DOHH2 (cell line): Measurements from ENCODE around the gene MAGEA8.

Source experiments
- EZH2phosphoT487 ChIP-seq: fragments of 200-600 bp; sonication (generic); IDR thresholded peaks from 2 replicates; pipeline ENCODE4 v1.6.1; 2017; ENCODE audit warnings: borderline replicate concordance, mild to moderate bottlenecking, antibody characterized with exemption, low read length, moderate library complexity, mixed read lengths
- TF ChIP-seq, protein P1 (sequence below): fragments of 200-600 bp; sonication (generic); IDR thresholded peaks from one replicate; pipeline ENCODE4 v1.5.1; 2014; ENCODE audit warnings: antibody characterized with exemption, mild to moderate bottlenecking, low read depth, low read length; ENCODE audit not compliant: poor library complexity, severe bottlenecking

DNA sequence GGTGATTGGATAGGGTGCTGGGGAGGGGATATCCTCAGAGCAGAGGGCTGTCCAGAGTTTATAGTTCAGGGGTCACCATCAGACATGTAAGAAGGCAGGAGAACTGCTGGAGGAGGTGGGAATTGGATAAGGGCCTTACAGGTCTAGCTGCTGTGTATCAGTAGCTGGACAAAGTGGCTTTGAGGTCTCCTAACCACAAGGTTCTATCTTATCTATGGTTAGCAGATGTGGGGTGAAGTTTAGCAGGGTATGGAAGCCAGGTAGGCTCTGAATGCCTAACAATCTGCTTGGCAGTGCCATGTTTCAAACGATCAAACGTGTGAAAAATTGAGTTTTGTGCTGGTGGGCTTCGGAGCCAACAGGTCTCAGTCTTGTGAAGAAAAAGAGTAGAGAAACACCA is 32.1 kb upstream of the MAGEA8 start:
- TF ChIP-seq, protein P1, sequence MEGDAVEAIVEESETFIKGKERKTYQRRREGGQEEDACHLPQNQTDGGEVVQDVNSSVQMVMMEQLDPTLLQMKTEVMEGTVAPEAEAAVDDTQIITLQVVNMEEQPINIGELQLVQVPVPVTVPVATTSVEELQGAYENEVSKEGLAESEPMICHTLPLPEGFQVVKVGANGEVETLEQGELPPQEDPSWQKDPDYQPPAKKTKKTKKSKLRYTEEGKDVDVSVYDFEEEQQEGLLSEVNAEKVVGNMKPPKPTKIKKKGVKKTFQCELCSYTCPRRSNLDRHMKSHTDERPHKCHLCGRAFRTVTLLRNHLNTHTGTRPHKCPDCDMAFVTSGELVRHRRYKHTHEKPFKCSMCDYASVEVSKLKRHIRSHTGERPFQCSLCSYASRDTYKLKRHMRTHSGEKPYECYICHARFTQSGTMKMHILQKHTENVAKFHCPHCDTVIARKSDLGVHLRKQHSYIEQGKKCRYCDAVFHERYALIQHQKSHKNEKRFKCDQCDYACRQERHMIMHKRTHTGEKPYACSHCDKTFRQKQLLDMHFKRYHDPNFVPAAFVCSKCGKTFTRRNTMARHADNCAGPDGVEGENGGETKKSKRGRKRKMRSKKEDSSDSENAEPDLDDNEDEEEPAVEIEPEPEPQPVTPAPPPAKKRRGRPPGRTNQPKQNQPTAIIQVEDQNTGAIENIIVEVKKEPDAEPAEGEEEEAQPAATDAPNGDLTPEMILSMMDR, result no peak
- no peak for TF ChIP-seq EZH2phosphoT487
